HEK293T (cell line): ENCODE data around the gene GSTA3.
"Not testable (repeated sequence)": the region's sequence is repeated elsewhere in the genome, so short reads cannot be mapped to it uniquely, and the experiment has no call there.

Source experiments
- BHLHE40 ChIP-seq: fragments of 450-650 bp; IDR thresholded peaks from 2 replicates; pipeline ENCODE4 v1.6.1; 2016; ENCODE audit warnings: mild to moderate bottlenecking, moderate library complexity, borderline replicate concordance
- CTBP1 ChIP-seq: fragments of 450-650 bp; IDR thresholded peaks from 2 replicates; pipeline ENCODE4 v1.6.1; 2016; ENCODE audit warnings: borderline replicate concordance
- ELF4 ChIP-seq: fragments of 450-650 bp; IDR thresholded peaks from 2 replicates; pipeline ENCODE4 v1.6.1; 2017; ENCODE audit warnings: antibody characterized with exemption
- FOXA1 ChIP-seq: fragments of 450-650 bp; IDR thresholded peaks from 2 replicates; pipeline ENCODE4 v1.6.1; 2016; ENCODE audit warnings: mild to moderate bottlenecking
- FOXK2 ChIP-seq: fragments of 450-650 bp; IDR thresholded peaks from 2 replicates; pipeline ENCODE4 v1.6.1; 2016; ENCODE audit warnings: mild to moderate bottlenecking
- FOXM1 ChIP-seq: fragments of 450-650 bp; IDR thresholded peaks from 2 replicates; pipeline ENCODE4 v1.6.1; 2017; ENCODE audit warnings: mild to moderate bottlenecking, borderline replicate concordance
- LEF1 ChIP-seq: fragments of 450-650 bp; IDR thresholded peaks from 2 replicates; pipeline ENCODE4 v1.6.1; 2017; ENCODE audit warnings: mild to moderate bottlenecking, borderline replicate concordance
- NFRKB ChIP-seq: fragments of 450-650 bp; IDR thresholded peaks from 2 replicates; pipeline ENCODE4 v1.6.1; 2016; ENCODE audit warnings: mild to moderate bottlenecking, moderate library complexity
- SP1 ChIP-seq: fragments of 450-650 bp; IDR thresholded peaks from 2 replicates; pipeline ENCODE4 v1.6.1; 2017
- SUZ12 ChIP-seq: fragments of 450-650 bp; IDR thresholded peaks from 2 replicates; pipeline ENCODE4 v1.6.1; 2016; ENCODE audit warnings: mild to moderate bottlenecking
- TARDBP ChIP-seq: fragments of 450-650 bp; IDR thresholded peaks from 2 replicates; pipeline ENCODE4 v1.6.1; 2016
- ZNF384 ChIP-seq: fragments of 450-650 bp; IDR thresholded peaks from 2 replicates; pipeline ENCODE4 v1.6.1; 2016
- TF ChIP-seq, protein P1 (sequence below): fragments of 450-650 bp; IDR thresholded peaks from 2 replicates; pipeline ENCODE4 v1.6.1; 2016

DNA sequence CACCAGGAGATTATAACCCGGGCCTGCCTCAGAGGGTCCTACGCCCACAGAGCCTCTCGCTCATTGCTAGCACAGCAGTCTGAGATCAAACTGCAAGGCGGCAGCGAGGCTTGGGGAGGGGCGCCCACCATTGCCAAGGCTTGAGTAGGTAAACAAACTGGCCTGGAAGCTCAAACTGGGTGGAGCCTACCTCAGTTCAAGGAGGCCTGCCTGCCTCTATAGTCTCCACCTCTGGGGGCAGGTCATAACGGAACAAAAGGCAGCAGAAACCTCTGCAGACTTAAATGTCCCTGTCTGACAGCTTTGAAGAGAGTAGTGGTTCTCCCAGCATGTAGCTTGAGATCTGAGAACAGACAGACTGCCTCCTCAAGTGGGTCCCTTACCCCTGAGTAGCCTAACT, 48.3 kb downstream of the GSTA3 start:
- TF ChIP-seq, protein P1, sequence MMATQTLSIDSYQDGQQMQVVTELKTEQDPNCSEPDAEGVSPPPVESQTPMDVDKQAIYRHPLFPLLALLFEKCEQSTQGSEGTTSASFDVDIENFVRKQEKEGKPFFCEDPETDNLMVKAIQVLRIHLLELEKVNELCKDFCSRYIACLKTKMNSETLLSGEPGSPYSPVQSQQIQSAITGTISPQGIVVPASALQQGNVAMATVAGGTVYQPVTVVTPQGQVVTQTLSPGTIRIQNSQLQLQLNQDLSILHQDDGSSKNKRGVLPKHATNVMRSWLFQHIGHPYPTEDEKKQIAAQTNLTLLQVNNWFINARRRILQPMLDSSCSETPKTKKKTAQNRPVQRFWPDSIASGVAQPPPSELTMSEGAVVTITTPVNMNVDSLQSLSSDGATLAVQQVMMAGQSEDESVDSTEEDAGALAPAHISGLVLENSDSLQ: not testable (repeated sequence)
- not testable (repeated sequence) for TF ChIP-seq SUZ12, BHLHE40, ZNF384, FOXA1, FOXK2, CTBP1, FOXM1, ELF4, SP1, TARDBP, LEF1, NFRKB
